Measurements from ENCODE around the gene LTF. TPM values are rescaled to one million over a fixed set of nuclear protein-coding genes. Genes with fewer than 3 reads are reported as not detected.
A peak's percentile ranks its signal among the peaks of the same experiment; 100 is the strongest.

LTF gene
- total and polyA plus RNA-seq, 10 of the 15 experiments (the other 5 are each of a cell fraction or from before 2014, with no cell fraction given), result 0.03 to 0.31 TPM; not detected in 8

GRCh38 chr3:46453526-46454208, 11.0 kb downstream of the LTF start (continued):
- no peak for TF ChIP-seq SIX5 (IDR thresholded peaks at IDR 0.05; ENCODE audit: low read depth, low read length, severe bottlenecking)

- TF ChIP-seq CTCF (IDR thresholded peaks at IDR 0.05 in 2 of 3, conservative IDR thresholded peaks at IDR 0.05 in 1 of 3; ENCODE audit: control insufficient read depth in 2 of 3, extremely low read depth in 1 of 3, insufficient read depth in 1 of 3, low read depth in 3 of 3, low read length in 3 of 3) (peak; percentile 31 to 66 (median 63)), EP300 (IDR thresholded peaks at IDR 0.05; ENCODE audit: borderline replicate concordance in 1 of 2, control insufficient read depth in 1 of 2, low read depth in 2 of 2, low read length in 2 of 2) (no peak), CUX1 (IDR thresholded peaks at IDR 0.05; ENCODE audit: insufficient replicate concordance, low read depth, low read length) (no peak), ZNF622 (IDR thresholded peaks at IDR 0.05) (no peak)
- no peak overlapping the region for H3K4me2 ChIP-seq (ENCODE audit: control insufficient read depth, insufficient read depth)
- intact Hi-C loops (cut with micrococcal nuclease; ENCODE audit: unreplicated experiment) (no loop called here), in situ Hi-C loops (cut with MboI) (no loop called here)
- SMC1A ChIA-PET (ENCODE audit: uncharacterized antibody, unreplicated experiment), result interaction anchor here (1.0 kb wide), 1 partner anchor 373 kb away, joined by 3 read pairs; no protein-coding TSS in a partner anchor
- H3K4me1 ChIP-seq (ENCODE audit: control insufficient read depth, insufficient read depth, low read length), result no peaks in the 10 kb centered on the region
- H3K9ac ChIP-seq (ENCODE audit: control insufficient read depth, insufficient read depth, low read length), result no peak overlapping the region
- no peak overlapping the region for H3K4me3 ChIP-seq
- H3K79me2 ChIP-seq (ENCODE audit: control insufficient read depth, insufficient read depth, low read length), result no peaks in the 10 kb centered on the region
- no peak for DNase-seq (ENCODE audit: low read depth, low spot score)
- FAIRE-seq, result peak; percentile 23
- no peaks in the 10 kb centered on the region for H3K36me3 ChIP-seq (ENCODE audit: control insufficient read depth in 2 of 2, insufficient read depth in 2 of 2, low read length in 1 of 2)
- 33% methylated on average over 14 of the region's 14 CpGs for WGBS (ENCODE audit: insufficient coverage, insufficient replicate concordance, low lambda C conversion rate, missing lambda C conversion rate)
- RAD21 ChIA-PET (ENCODE audit: unreplicated experiment), result interaction anchor here (1.2 kb wide), 1 partner anchor 39 kb away, joined by 5 read pairs; no protein-coding TSS in a partner anchor
- H3K27me3 ChIP-seq (replicated peaks in 1 of 2; ENCODE audit: control insufficient read depth in 2 of 2, insufficient read depth in 2 of 2, low read length in 1 of 2), result peaks cover 2 to 6% of the 10 kb centered on the region in 2 experiments; a peak in 2 of 4 replicates
- no peaks in the 10 kb centered on the region for H3K9me3 ChIP-seq (replicated peaks; ENCODE audit: control insufficient read depth, insufficient read depth, low read length)
- POLR2A ChIA-PET, result no interaction called here
- no peak overlapping the region for H2AFZ ChIP-seq (ENCODE audit: control insufficient read depth, low read depth, low read length)
- CTCF ChIA-PET, result interaction anchor here (0.7 to 2.0 kb wide), 13 partner anchors 8 to 194 kb away, joined by 3 to 11 read pairs (median 4); no protein-coding TSS in a partner anchor
- no peaks in the 10 kb centered on the region for H4K20me1 ChIP-seq (ENCODE audit: control insufficient read depth, insufficient read depth)
- ATAC-seq, result 0 out of 3 replicates have a peak, but pooled peaks have one; percentile 41
- no TSS peak for BruUV-seq (replicated peaks)
- H3K27ac ChIP-seq (ENCODE audit: control insufficient read depth, insufficient read depth), result no peak overlapping the region
These were observed 14.8 kb downstream of the LTF start for GRCh38 chr3:46449755-46450552.

Measured in GM12878 (cell line).